ENCODE data around the gene CST3.

- TF ChIP-seq POLR2A (IDR thresholded peaks at IDR 0.05): no peak
- TF ChIP-seq, protein P1, sequence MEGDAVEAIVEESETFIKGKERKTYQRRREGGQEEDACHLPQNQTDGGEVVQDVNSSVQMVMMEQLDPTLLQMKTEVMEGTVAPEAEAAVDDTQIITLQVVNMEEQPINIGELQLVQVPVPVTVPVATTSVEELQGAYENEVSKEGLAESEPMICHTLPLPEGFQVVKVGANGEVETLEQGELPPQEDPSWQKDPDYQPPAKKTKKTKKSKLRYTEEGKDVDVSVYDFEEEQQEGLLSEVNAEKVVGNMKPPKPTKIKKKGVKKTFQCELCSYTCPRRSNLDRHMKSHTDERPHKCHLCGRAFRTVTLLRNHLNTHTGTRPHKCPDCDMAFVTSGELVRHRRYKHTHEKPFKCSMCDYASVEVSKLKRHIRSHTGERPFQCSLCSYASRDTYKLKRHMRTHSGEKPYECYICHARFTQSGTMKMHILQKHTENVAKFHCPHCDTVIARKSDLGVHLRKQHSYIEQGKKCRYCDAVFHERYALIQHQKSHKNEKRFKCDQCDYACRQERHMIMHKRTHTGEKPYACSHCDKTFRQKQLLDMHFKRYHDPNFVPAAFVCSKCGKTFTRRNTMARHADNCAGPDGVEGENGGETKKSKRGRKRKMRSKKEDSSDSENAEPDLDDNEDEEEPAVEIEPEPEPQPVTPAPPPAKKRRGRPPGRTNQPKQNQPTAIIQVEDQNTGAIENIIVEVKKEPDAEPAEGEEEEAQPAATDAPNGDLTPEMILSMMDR (IDR thresholded peaks at IDR 0.05): no peak
Observed at GRCh38 chr20:23629017-23629541, 8.7 kb downstream of the CST3 start.

Measured in gastroesophageal sphincter (tissue), 3 donors.